Spleen (tissue), 10 donors: ENCODE measurements around the gene CDKN2A. TPM values are rescaled to one million over a fixed set of nuclear protein-coding genes. Genes with fewer than 3 reads are reported as not detected.

Source experiments
- polyA plus RNA-seq, 3 donors: library from polyadenylated mRNA; stranded (reverse); fragments of 200-250 nt; gene quantifications; one replicate each; pipeline ENCODE4 v1.2.1, GENCODE V29; 2013
- total RNA-seq, 7 donors: library from RNA; depleted of rRNA in 3 of 7; stranded (reverse); fragments of >200 nt in 3 of 7; fragmentation: NEBNext Ultra II Directional in 4 of 7; extraction: Animal tissue kit (Norgen Biotek cat#: 25700) in 4 of 7; gene quantifications; one replicate each; pipeline versions ENCODE4 v1.1.0 to v1.2.1, GENCODE V29; 2016 to 2021
- donor health status: healthy with polysubstance abuse.
- donor health status: DM: no; HTN: no; CAD: no; lungs with moderate emphysema.
- donor health status: DM: no; HTN: no; CAD: no.
- donor health status: Bipolar disorder and iron deficiency.
- donor health status: healthy.
- donor health status: DM: no; HTN: no; CAD: no.
- donor health status: DM: yes; HTN: yes; CAD: no.

CDKN2A gene
- total and polyA plus RNA-seq, 10 donors: 2.3 to 19.7 (median 7.0) TPM

Other genes starting within 250 kb of the CDKN2A start
- gene MTAP, start 191.8 kb downstream of the CDKN2A start, total RNA-seq: 10 to 100 TPM; 26.0 to 56.3 (median 44.9) TPM
- gene MTAP, start 191.8 kb downstream of the CDKN2A start, polyA plus RNA-seq: 10 to 100 TPM; 11.9 to 12.9 (median 12.6) TPM
- 1 to 10 TPM; 2.1 to 6.6 (median 3.1) TPM for gene CDKN2B-AS1, start 399 bp upstream of the CDKN2A start, total RNA-seq
- gene CDKN2B-AS1, start 399 bp upstream of the CDKN2A start, polyA plus RNA-seq: 1 to 10 TPM in 2 of 3 donors, under 1 TPM in 1; 0.90 to 1.9 (median 1.0) TPM
- gene CDKN2B, start 14.9 kb upstream of the CDKN2A start, total RNA-seq: 10 to 100 TPM in 5 of 7 donors, 1 to 10 TPM in 2; 6.9 to 25.7 (median 12.7) TPM
- gene CDKN2B, start 14.9 kb upstream of the CDKN2A start, polyA plus RNA-seq: 1 to 10 TPM; 1.5 to 4.4 (median 1.6) TPM